ENCODE results near the gene CPEB1. TPM values are rescaled to one million over a fixed set of nuclear protein-coding genes. Genes with fewer than 3 reads are reported as not detected.
"Not testable (repeated sequence)": the region's sequence is repeated elsewhere in the genome, so short reads cannot be mapped to it uniquely, and the experiment has no call there.

Gene CPEB1
- total RNA-seq, 1 experiment from 2014 or later = 11.3 TPM

DNA sequence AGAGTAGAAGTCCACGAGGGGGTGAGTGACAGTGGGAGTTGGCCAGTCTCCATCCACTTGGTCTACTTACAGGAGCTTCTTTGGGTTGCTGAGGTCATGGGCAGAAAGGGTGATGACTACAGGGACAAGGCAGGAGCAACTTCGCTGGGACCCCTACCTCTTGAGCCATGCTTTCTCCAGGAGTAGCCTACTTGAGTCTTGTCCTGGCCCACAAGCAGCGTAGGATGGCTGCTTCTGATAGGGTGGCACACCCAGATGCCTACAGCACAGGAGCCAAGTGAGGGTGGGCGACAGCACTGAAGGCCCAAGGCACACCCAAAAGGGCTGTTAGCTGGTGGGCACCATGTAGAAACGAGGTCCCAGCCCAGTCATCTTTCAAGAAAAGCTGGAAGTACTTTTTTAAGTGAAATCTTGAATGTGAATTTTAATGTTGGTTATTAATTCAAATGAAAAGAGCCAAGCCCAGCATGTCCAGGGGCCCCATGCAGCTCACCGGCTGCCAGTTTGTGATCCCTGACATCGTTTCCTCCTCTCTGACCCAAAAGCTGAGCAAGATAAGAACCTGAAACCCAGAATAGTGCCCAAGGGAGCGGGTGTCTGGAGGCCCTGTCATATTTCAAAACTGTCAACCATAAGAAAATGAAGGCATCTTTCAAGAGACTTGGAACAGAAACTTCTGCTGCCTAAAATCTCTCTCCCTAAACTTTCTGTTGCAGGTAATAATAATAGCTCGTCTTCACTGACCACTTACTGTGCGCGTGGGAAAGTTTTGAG is 2.2 kb upstream of the CPEB1 start:
- no peak for DNase-seq (ENCODE audit: low spot score)

DNA sequence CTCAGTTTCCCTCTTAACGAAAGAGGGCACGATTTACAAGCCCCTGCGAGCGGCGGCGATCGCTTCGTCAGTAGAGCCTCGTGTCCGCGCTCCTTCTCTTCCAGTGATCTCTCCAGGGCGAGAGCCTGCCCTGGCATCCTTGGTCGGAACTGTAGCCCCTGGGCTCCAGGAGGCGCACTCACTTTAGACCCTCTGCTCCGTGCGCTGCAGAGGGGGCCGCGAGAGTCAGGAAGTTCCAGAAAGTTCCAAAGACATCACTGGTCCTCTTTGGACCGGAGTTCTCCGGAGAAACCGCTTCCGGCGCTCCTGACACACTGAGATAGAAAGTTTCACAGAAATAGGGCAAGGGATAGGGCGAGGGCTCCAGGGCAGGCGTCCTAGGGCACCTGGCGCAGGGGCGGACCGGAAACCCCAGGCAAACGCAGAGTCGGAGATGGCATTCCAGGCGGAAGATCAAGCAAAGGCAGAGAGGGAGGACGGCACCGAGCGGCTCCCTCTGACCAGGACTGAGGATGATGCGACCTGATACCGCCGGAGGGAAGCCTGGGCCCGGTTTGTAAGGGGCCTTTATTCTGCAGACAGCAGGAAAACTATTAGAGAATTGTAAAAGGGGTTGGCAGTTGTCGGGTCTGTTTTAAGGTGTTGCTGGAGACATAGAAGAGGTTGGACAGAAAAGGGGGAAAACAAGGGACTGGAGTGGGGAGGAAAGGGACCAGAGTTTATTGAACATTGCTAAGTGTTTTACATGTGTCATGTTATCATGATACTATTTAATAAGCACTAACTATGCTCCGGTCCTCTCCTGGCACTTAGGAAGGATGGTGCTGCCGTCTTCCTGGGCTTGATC is 1.3 kb upstream of the CPEB1 start:
- DNase-seq (ENCODE audit: low spot score) = no peak

DNA sequence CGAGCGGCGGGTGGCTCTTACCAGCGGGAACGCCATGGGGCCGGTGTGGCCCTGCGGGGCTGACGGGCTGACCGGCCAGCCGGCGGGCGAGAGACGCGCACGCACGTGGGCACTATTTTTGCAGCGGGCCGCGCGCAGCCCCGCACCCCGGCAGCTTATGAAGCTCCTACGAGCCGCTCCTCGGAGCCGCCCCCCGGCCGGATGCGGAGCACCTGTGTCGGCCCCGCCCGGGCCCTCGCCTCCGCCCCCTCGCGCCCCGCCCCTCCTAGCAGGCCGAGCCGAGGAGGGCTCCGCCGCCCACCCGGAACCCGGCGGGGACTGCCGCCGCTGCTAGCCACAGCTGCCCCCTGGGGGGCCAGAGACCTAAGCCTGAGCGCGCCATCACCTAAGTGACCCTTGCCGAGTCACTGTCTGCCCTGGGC is 683 bp upstream of the CPEB1 start:
- DNase-seq (ENCODE audit: low spot score) = peak; percentile 21

DNA sequence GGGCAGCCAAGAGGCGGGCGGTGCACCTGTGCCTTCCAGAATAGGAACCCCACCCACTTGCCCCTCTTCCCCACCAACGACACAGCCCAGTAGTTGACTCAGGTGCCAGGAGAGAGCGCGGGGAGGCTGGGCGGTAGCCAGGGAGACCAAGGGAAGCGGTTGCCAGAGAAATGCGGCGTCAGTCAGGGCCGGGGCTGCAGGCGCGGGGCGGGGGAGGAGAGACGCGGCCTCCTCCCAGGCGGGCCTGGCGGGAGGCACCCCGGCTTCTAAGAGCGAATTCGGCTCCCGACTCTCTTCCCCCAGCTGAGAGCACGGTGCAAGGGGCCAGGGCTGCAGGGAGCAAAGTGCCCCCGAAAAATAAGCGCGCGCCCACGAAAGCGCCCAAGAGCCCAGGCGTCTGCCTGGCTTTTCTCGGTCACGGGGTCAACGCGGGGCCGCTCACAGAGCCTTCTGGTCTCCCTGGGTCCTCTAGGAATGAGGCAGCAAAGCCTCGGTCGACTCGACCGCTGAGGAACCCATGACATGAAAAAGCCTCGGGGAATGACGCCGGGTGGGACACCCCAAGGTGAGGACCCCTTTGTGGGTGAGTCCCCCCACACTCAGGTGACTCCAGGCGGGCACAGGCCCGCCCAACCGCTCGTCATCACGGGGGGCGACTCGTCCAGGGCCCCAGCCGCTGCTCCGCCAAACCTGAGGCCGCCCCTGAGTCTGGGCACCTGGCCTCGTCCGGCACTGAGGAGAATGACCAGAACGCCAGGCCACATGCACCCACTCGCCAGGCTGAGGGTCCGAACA is 716 bp downstream of the CPEB1 start:
- no peak for DNase-seq (ENCODE audit: low spot score)

DNA sequence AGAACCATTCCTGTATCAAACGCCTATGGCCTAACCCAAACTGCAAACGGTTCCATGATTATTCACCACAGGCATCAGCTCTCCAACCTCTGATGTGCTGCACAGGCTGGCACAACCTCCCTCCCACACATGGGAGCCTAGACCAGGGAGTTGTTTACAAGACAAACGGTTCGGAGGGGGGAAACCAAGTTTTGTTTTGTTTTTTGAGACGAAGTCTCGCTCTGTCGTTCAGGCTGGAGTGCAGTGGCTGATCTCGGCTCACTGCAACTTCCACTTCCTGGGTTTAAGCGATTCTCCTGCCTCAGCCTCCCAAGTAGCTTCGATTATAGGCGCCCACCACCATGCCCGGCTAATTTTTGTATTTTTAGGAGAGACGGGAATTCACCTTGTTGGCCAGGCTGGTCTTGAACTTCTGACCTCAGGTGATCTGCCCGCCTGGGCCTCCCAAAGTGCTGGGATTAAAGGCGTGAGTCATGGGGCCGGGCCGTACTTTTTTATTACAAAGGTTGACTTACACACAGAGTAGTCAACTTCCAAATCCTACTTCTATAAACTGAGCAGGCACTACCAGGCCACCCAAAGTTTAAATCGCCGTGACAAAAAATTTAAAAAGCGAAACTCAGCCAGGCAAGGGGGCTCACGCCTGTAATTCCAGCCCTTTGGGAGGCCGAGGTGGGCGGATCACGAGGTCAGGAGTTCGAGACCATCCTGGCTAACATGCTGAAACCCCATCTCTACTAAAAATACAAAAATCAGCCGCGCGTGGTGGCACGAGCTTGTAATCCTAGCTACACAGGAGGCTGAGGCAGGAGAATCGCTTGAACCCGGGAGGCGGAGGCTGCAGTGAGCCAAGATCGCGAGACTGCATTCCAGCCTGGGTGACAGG is 2.0 kb downstream of the CPEB1 start:
- not testable (repeated sequence) for DNase-seq (ENCODE audit: low spot score)

DNA sequence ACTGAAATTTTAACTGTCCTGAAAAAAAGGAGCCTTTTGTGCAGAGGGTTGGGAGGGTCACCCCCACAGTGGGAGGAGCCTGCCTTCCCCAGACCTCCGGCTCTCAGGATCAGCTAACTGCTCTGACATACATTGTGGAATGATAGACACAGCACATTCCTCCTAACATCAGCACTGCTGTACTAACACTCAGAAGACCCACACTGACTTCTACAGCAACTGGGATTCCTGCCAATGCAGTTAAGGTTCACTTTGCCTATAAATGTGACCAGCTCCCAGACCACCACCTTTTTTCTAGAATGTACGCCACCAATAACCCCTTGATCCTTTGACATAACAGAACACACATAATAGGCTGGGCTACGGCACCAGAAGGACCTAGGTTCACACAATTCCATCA is 3.2 kb downstream of the CPEB1 start:
- DNase-seq (ENCODE audit: low spot score) = no peak

DNA sequence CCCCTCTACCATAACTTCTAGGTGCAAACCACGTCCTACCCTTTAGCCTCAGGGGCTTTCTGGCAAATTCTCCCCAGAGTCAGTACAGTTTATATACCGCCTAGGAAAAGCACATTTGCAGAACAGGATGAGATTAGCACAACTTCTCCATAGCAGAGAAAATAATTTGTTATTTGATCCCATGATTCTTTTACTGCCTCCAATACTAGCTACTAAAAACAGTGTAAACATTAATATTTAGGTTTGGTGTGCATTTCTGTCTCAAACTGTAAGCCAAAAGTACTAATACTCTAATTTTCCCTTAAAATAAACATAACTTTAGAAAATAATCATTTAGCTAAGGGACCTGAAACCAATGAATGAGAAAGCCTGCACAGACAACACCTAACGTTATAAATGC is 4.5 kb downstream of the CPEB1 start:
- no peak for DNase-seq (ENCODE audit: low spot score)

DNA sequence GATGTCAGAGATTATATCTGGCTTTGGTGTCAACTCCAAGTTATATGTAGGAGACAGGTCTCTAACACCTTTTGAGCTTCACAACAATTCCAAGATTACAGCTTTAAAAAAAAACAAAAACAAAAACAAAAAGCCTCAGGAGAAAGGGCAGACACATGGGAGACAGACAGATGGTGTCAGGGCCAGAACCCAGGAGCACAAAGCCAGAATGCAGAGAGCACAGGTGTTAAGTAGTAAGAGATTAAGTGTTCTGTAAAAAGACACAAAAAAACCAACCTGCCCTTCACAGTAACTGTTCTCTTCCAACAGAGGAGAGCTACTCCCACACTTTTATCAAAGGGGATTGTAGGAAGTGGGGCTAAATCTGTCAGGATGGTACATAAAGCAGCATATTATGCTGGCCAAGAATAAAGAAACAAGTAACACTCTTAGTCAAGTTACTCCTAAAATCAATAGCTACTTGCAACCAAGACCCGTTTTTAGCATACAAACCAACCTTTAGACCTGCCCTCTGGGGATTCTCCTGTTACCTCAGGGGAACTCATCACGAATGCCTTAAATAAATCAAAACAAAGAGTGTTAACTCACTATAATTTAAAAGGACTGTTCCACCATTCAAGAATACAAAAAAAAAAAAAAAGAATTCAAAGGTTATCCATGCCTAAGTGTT is 5.9 kb downstream of the CPEB1 start:
- no peak for DNase-seq (ENCODE audit: low spot score)

DNA sequence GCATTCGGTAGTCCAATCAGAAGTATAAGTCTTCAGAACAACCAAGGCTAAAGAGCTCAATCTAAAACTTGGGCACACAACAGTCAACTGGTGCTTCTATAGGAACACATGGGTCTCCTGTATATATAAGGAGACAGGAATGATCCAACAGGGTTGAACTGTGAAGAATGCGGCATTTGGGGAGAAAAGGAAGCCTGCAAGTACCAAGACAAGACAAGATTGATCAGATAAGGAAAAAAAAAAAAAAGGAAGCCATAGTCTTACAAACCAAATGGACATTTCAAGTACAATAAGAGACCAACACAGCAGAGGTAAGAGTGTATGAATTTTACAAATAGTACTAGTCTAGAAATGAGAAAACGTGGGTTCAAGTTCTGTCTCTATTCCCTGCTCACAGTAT is 6.5 kb downstream of the CPEB1 start:
- DNase-seq (ENCODE audit: low spot score) = no peak

DNA sequence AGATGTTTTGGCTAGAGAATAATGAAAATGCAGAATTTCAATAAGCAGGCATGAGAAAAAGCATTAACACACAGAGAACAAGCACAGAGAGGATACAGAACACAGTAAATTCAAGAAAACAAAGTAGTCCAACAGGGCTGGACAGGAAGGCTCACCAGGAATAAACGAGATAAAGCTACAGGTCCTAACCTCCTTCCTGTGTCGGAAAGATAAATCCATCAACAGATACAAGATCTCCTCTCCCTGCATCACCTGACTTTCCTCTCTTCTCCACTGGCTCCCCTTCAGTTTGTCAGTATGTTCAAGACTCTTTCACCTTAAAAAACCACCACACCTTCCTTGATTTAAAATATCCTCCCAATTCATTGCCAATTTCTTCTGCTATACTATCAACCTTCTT is 11.4 kb downstream of the CPEB1 start:
- DNase-seq (ENCODE audit: low spot score) = no peak

DNA sequence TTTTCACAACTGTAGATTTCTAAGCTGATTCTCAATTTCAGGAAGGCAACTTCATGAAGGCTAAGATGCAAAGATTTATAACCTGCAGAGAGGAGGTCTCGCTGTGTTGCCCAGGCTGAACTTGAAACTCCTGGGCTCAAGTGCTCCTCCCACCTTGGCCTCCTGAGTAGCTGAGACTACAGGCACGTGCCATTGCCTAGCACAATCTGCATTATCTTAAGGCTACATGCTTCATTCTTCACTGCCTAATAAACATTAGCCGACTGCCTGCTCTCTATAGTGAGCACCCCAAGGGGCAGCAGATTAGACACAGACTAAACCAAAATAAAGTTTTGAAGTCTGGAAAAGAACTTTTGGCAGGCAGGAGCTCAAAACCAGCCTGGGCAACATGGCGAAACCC is 17.1 kb downstream of the CPEB1 start:
- no peak for DNase-seq (ENCODE audit: low spot score)

DNA sequence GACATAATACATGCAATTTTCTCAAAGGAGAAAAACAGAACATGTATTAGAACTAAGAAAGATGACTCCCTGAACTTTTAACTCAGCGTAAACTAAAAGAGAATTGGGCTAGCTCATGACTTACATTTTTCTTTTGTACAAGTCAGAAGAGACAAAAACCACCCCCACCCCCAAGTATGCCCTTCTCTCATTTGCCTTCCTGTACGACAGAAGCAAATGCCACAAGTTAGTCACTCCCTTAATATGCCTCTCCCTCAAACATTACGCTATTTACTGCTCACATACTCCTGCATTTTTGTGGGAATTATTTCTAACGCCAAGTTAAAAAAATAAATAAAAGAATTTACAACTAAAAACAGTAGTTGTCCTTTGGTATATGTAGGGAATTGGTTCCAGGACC is 22.0 kb downstream of the CPEB1 start:
- no peak for DNase-seq (ENCODE audit: low spot score)

DNA sequence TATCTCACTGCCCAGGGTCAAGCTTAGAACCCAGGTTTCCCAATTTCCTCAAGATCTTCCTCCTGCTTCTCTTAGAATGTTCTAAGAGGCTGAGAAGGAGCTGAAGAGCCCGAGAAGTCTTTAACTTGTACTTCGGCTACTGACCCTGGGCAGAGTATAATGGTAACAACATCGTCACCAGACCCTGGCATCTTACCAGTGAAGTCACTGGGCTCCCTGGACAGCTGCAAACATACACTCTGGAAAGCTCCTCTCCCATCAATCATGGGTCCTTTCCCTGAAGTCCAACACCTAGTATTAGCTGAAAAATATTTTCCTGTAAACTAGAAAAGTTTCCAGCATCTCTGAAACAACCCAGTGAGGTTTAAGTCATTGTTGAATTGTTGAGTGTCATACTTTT is 22.7 kb downstream of the CPEB1 start:
- DNase-seq (ENCODE audit: low spot score) = no peak

DNA sequence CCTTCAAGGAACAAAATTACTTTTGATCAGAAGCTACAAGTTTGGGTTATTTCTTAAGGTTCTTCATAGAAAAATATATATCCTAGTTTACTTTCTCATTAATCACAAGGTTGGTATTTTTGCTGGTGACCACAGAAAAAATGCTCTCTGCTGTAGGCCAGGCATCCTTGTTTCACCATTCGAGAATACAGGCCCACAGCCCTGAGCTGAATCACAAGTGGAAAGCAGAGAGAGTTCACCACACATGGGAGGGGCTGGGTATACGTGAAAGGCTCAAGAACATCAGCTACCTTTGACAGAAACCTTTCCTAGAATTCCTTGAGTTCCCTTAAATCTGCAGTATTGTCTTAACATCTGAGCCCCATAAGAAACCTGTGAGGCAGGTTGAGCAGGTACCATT is 23.2 kb downstream of the CPEB1 start:
- DNase-seq (ENCODE audit: low spot score) = no peak

DNA sequence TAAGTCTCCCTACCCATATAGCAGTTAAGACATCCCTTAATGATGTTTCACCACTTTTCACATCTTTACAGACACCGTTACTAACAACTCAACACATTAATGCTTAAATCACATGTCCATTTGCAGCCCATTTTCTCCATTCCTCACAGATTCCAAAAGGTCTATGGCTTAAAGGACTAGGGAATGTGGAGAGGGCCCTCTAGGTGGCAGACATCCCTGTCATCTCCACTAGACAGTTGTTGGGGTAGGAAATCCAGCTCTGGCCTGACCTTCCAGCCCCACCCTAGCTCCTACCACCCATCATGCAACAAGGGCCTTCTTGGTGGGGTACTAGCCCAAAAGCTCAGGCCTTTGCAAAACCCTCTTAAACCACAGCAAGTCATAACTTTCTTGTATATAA is 25.2 kb downstream of the CPEB1 start:
- DNase-seq (ENCODE audit: low spot score) = peak; percentile 8

DNA sequence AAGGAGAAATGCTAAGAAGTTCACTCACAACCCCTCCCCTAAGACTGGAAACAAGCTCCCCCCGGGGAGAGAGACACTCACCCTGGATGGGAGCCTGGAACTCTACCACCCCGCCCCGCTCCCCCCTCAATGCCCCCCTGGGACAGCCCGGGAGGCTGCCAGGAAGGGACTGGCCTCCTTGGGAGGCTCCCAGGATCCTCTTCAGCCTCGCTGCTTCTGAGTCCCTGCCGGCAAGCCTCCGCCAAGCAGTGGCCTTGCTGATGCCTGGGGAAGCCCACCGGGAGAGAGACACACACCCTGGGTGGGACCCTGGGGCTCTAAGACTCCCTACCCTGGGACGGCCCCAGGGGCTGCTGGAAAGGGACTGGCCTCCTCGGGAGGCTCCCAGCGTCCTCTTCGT is 33.4 kb downstream of the CPEB1 start:
- DNase-seq (ENCODE audit: low spot score) = no peak

DNA sequence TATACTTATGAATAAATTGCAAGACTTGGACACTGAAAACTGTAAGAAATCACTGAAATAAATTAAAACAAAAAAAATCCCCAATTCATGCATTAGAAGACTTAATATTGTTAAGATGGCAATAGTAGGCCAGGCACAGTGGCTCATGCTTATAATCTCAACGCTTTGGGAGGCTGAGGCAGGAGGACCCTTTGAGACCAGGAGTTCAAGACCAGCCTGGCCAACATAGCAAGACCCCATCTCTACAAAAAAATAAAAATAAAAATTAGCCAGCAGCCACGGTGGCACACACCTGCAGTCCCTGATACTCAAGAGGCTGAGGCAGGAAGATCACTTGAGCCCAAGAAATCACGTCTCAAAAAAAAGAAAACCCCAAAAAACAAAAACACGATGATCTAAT is 35.8 kb downstream of the CPEB1 start:
- no peak for DNase-seq (ENCODE audit: low spot score)

DNA sequence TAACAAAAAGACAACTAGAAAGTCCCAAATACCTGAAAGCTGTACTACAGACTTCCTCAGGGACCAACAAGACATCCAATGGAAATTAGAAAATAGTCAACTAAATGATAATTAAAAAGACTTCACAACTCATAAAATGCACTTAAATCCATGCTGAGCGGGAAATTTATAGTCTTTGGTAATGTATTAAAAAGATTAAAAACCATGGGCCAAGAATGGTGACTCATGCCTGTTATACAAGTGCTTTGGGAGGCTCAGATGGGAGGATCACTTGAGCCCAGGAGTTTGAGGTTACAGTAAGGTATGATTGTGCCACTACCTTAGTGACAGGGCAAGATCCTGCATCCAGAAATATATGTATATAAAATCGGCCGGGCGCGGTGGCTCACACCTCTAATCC is 45.0 kb downstream of the CPEB1 start:
- DNase-seq (ENCODE audit: low spot score) = no peak

DNA sequence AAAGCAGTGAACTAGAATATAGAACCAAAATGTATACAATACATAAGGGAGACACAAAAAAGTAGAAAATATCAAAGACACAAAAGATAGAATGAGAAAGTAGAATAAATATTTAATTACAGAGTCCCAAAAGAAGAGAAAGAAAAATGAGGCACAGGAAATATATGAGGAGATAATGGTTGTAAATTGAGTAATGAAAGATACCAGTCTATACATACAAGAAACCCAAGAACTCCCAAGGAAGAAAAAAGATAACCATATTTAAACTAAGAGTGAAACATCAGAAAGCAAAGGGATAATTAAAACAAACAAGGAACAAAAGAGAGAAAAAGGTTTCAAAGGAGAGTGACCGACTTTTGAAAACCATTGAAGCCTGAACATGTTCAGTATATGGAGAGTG is 47.3 kb downstream of the CPEB1 start:
- no peak for DNase-seq (ENCODE audit: low spot score)

DNA sequence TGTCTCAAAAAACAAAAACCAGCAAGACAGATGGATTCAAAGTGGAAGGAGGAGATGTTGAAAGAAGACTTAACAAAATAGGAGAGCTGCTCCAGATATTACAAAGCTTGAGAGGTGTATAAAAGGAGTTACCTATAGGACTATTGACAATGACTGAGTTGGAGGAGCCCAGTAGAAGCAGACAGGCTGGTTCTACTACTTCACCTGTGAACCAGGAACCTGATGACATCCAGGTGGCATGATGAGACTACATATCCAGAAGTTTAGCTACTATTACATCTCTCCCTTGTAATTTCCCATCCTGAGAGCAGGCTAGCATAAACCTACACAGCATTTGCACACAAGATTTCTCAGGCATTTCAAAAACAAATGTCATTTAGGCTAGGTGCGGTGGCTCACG is 49.3 kb downstream of the CPEB1 start:
- DNase-seq (ENCODE audit: low spot score) = no peak

DNA sequence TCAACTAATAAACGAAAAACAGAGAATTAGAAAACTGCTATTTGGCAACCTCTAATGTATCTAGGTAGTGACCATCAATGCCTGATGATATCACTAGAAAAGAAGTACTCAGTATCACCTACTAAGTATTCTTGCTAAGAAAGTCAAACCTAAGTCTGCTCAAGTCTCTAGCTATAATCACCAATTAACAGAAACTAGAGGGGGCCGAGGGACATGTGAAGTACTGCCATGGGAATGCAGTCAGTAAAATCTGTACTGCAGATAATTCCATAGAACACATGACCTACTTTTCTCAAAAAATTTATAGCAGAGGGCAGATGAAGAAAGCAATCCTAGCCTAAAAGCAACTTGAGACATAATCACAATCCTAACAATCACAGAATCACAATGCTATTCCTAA is 51.4 kb downstream of the CPEB1 start:
- no peak for DNase-seq (ENCODE audit: low spot score)
